Neural progenitor cell (in vitro differentiated cells): ENCODE measurements around the gene SLC4A4. TPM values are rescaled to one million over a fixed set of nuclear protein-coding genes. Genes with fewer than 3 reads are reported as not detected.

Experiments used
- DNase-seq: peaks from one replicate; pipeline ENCODE4 v3.0.0-alpha.2; 2016; ENCODE audit warnings: low spot score
- H2AFZ ChIP-seq: fragments of 200-600 bp; sonication (generic); replicated peaks from 2 replicates; pipeline ENCODE4 v1.6.1; 2016; ENCODE audit warnings: antibody characterized with exemption
- H3F3A ChIP-seq: fragments of 200-600 bp; sonication (generic); 2 replicates; pipeline ENCODE4 v1.6.1; 2016; ENCODE audit warnings: antibody characterized with exemption, low read depth
- H3K27ac ChIP-seq: fragments of 200-600 bp; sonication (generic); 2 replicates; pipeline ENCODE4 v1.5.1; 2016; ENCODE audit warnings: mild to moderate bottlenecking
- H3K27me3 ChIP-seq: fragments of 200-600 bp; sonication (generic); 2 replicates; pipeline ENCODE4 v1.6.1; 2016; ENCODE audit warnings: mild to moderate bottlenecking, moderate library complexity
- H3K36me3 ChIP-seq: fragments of 200-600 bp; sonication (generic); 2 replicates; pipeline ENCODE4 v1.5.1; 2016
- H3K4me1 ChIP-seq: fragments of 200-600 bp; sonication (generic); 2 replicates; pipeline ENCODE4 v1.6.1; 2016; ENCODE audit warnings: mixed run types
- H3K4me2 ChIP-seq: fragments of 200-600 bp; sonication (generic); 2 replicates; pipeline ENCODE4 v1.6.1; 2016
- H3K4me3 ChIP-seq: fragments of 200-600 bp; sonication (generic); 2 replicates; pipeline ENCODE4 v1.5.1; 2016
- H3K79me2 ChIP-seq: fragments of 200-600 bp; sonication (generic); 2 replicates; pipeline ENCODE4 v1.6.1; 2016; ENCODE audit warnings: low read depth
- H3K9ac ChIP-seq: fragments of 200-600 bp; sonication (generic); 2 replicates; pipeline ENCODE4 v1.6.1; 2016
- H3K9me3 ChIP-seq: fragments of 200-600 bp; sonication (generic); 2 replicates; pipeline ENCODE4 v1.5.1; 2016; ENCODE audit warnings: low read depth
- H4K20me1 ChIP-seq: fragments of 200-600 bp; sonication (generic); 2 replicates; pipeline ENCODE4 v1.6.1; 2016; ENCODE audit warnings: low read depth
- H3K27ac Mint-ChIP-seq: 3 replicates; pipeline ENCODE4 v1.8.0; 2021; ENCODE audit warnings: mixed read lengths
- H3K27me3 Mint-ChIP-seq: 2 replicates; pipeline ENCODE4 v1.8.0; 2022; ENCODE audit warnings: low read depth, mild to moderate bottlenecking, inconsistent platforms, moderate library complexity, mixed read lengths; ENCODE audit not compliant: insufficient read depth
- H3K36me3 Mint-ChIP-seq: 3 replicates; pipeline ENCODE4 v1.8.0; 2021; ENCODE audit warnings: mixed read lengths
- H3K4me1 Mint-ChIP-seq: 3 replicates; pipeline ENCODE4 v1.8.0; 2021; ENCODE audit warnings: mixed read lengths
- H3K4me3 Mint-ChIP-seq: 3 replicates; pipeline ENCODE4 v1.8.0; 2021; ENCODE audit warnings: mild to moderate bottlenecking, moderate library complexity, mixed read lengths
- H3K9me3 Mint-ChIP-seq: 3 replicates; pipeline ENCODE4 v1.8.0; 2020; ENCODE audit warnings: mixed read lengths
- CTCF ChIP-seq: fragments of 200-600 bp; sonication (generic); IDR thresholded peaks from 2 replicates; pipeline ENCODE4 v1.5.1; 2017; ENCODE audit warnings: antibody characterized with exemption, mild to moderate bottlenecking
- EZH2 ChIP-seq: fragments of 200-600 bp; sonication (generic); IDR thresholded peaks from 2 replicates; pipeline ENCODE4 v1.6.1; 2017; ENCODE audit warnings: antibody characterized with exemption, mild to moderate bottlenecking, moderate library complexity
- EZH2phosphoT487 ChIP-seq: fragments of 200-600 bp; sonication (generic); IDR thresholded peaks from 2 replicates; pipeline ENCODE4 v1.6.1; 2017; ENCODE audit warnings: antibody characterized with exemption
- total RNA-seq: library from RNA; depleted of rRNA; stranded (reverse); fragments of >200 nt; gene quantifications from 2 replicates; pipeline ENCODE4 v1.2.3, GENCODE V29; 2015; ENCODE audit warnings: low replicate concordance

SLC4A4 gene
- total RNA-seq, 1 donor from 2014 or later: not detected

GRCh38 chr4:71402616-71403015 is 63.8 kb downstream of the SLC4A4 start:
- H3K9ac ChIP-seq: no peak overlapping the region

GRCh38 chr4:71404049-71404448 is 65.2 kb downstream of the SLC4A4 start:
- H3K27me3 ChIP-seq: no peaks in the 10 kb centered on the region
- TF ChIP-seq CTCF (no peak), EZH2phosphoT487 (no peak), EZH2 (no peak)
- no peak overlapping the region for H2AFZ ChIP-seq
- peaks cover 16% of the 10 kb centered on the region for H3K4me1 Mint-ChIP-seq
- DNase-seq: no peak
- no peaks in the 10 kb centered on the region for H4K20me1 ChIP-seq
- no peaks in the 10 kb centered on the region for H3F3A ChIP-seq
- H3K4me1 ChIP-seq: no peaks in the 10 kb centered on the region
- no peaks in the 10 kb centered on the region for H3K36me3 ChIP-seq
- H3K9me3 ChIP-seq: peaks cover 3% of the 10 kb centered on the region
- H3K4me3 ChIP-seq: no peak overlapping the region
- H3K79me2 ChIP-seq: no peaks in the 10 kb centered on the region
- H3K36me3 Mint-ChIP-seq: peaks cover 2% of the 10 kb centered on the region
- peaks cover 12% of the 10 kb centered on the region for H3K9me3 Mint-ChIP-seq
- no peaks in the 10 kb centered on the region for H3K27me3 Mint-ChIP-seq
- no peak overlapping the region for H3K4me2 ChIP-seq
- H3K27ac Mint-ChIP-seq: no peak overlapping the region
- no peak overlapping the region for H3K4me3 Mint-ChIP-seq
- H3K9ac ChIP-seq: no peak overlapping the region
- no peak overlapping the region for H3K27ac ChIP-seq

More at GRCh38 chr4:71402616-71403015, 63.8 kb downstream of the SLC4A4 start:
- H4K20me1 ChIP-seq: no peaks in the 10 kb centered on the region
- no peak overlapping the region for H3K27ac ChIP-seq
- no peaks in the 10 kb centered on the region for H3K9me3 ChIP-seq
- no peak overlapping the region for H3K4me3 ChIP-seq
- no peak overlapping the region for H3K4me3 Mint-ChIP-seq
- no peak overlapping the region for H3K27ac Mint-ChIP-seq
- H3K36me3 Mint-ChIP-seq: no peaks in the 10 kb centered on the region
- no peaks in the 10 kb centered on the region for H3K79me2 ChIP-seq
- no peak overlapping the region for H2AFZ ChIP-seq
- no peak for TF ChIP-seq CTCF
- no peak for TF ChIP-seq EZH2
- no peak for TF ChIP-seq EZH2phosphoT487
- H3K4me2 ChIP-seq: no peak overlapping the region
- H3F3A ChIP-seq: no peaks in the 10 kb centered on the region
- no peaks in the 10 kb centered on the region for H3K27me3 ChIP-seq
- peaks cover 2% of the 10 kb centered on the region for H3K9me3 Mint-ChIP-seq
- H3K36me3 ChIP-seq: no peaks in the 10 kb centered on the region
- H3K4me1 Mint-ChIP-seq: peaks cover 16% of the 10 kb centered on the region
- no peaks in the 10 kb centered on the region for H3K4me1 ChIP-seq
- no peak for DNase-seq
- no peaks in the 10 kb centered on the region for H3K27me3 Mint-ChIP-seq

GRCh38 chr4:71405791-71406190 is 67.0 kb downstream of the SLC4A4 start:
- no peaks in the 10 kb centered on the region for H3K27me3 Mint-ChIP-seq
- Histone ChIP-seq H3K79me2 (no peaks in the 10 kb centered on the region), H3K4me1 (no peaks in the 10 kb centered on the region), H3K9me3 (peaks cover 8% of the 10 kb centered on the region), H3K27me3 (no peaks in the 10 kb centered on the region), H3K9ac (no peak overlapping the region), H3F3A (no peaks in the 10 kb centered on the region), H3K4me2 (no peak overlapping the region), H3K4me3 (no peak overlapping the region), H4K20me1 (no peaks in the 10 kb centered on the region), H2AFZ (no peak overlapping the region), H3K27ac (no peak overlapping the region), H3K36me3 (no peaks in the 10 kb centered on the region)
- no peak overlapping the region for H3K4me3 Mint-ChIP-seq
- peaks cover 15% of the 10 kb centered on the region for H3K9me3 Mint-ChIP-seq
- H3K27ac Mint-ChIP-seq: no peak overlapping the region
- peaks cover 16% of the 10 kb centered on the region for H3K4me1 Mint-ChIP-seq
- peaks cover 5% of the 10 kb centered on the region for H3K36me3 Mint-ChIP-seq
- DNase-seq: no peak
- no peak for TF ChIP-seq EZH2
- TF ChIP-seq CTCF: no peak
- no peak for TF ChIP-seq EZH2phosphoT487
